B cell (primary cell): ENCODE measurements around the gene CACNA2D3.

Source experiments
- CTCF ChIP-seq: fragments of 200-600 bp; IDR thresholded peaks from one replicate; pipeline ENCODE4 v1.8.0; 2022; ENCODE audit warnings: antibody characterized with exemption, mild to moderate bottlenecking
- EZH2 ChIP-seq: IDR thresholded peaks from 2 replicates; pipeline ENCODE4 v1.6.1; 2012; ENCODE audit warnings: borderline replicate concordance, low read depth, mild to moderate bottlenecking, moderate library complexity, low read length; ENCODE audit not compliant: insufficient read depth, poor library complexity, severe bottlenecking

DNA sequence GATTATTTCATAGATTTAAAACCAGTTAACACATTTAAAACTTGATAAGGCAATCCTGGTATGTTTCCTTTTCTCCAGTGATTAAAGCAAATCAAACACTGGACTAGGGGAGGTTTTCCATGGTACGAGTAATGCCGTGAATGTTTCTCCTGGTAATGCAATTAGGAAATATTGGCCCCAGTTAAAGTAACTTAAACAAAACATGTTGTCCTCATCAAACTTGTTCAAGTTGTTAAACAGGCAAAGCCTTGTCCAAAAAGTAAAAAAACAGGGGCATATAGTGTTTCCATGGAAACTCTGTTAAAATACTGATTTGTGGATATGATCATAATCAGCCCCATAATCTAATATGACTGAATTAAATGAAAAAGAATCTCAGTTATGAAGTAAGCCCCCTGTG, 818.6 kb downstream of the CACNA2D3 start:
- TF ChIP-seq CTCF (no peak), EZH2 (no peak)
